Mesodermal cell (in vitro differentiated cells): ENCODE data around the gene NEO1.

Experiments
- H3K27ac ChIP-seq: 2 replicates; pipeline ENCODE4 v1.7.0; 2013; ENCODE audit warnings: mild to moderate bottlenecking, low read depth, low read length, moderate library complexity; ENCODE audit not compliant: severe bottlenecking
- H3K36me3 ChIP-seq: 2 replicates; pipeline ENCODE4 v1.7.1; 2013; ENCODE audit warnings: mild to moderate bottlenecking, low read length, moderate library complexity; ENCODE audit not compliant: control insufficient read depth, insufficient read depth
- H3K4me1 ChIP-seq: one replicate; pipeline ENCODE4 v1.7.1; 2013; ENCODE audit warnings: mild to moderate bottlenecking, low read length; ENCODE audit not compliant: insufficient read depth, control insufficient read depth, poor library complexity, severe bottlenecking
- H3K4me3 ChIP-seq: 2 replicates; pipeline ENCODE4 v1.7.0; 2013; ENCODE audit warnings: low read length, control low read depth, mild to moderate bottlenecking; ENCODE audit not compliant: insufficient read depth, poor library complexity, severe bottlenecking; ENCODE audit errors: extremely low read depth
- H3K9me3 ChIP-seq: 2 replicates; pipeline ENCODE4 v1.7.1; 2013; ENCODE audit warnings: mild to moderate bottlenecking, low read length, moderate library complexity; ENCODE audit not compliant: control insufficient read depth
- WGBS, 2 experiments: methylation state at CpG; one replicate each; pipeline ENCODE4 v1.1.5; 2013; ENCODE audit warnings: missing lambda C conversion rate in 2 of 2; ENCODE audit not compliant: insufficient coverage in 2 of 2; 5-methylcytosine and 5-hydroxymethylcytosine counted together

The NEO1 gene

GRCh38 chr15:73333001-73333400 is 280.7 kb downstream of the NEO1 start:
- H3K9me3 ChIP-seq: no peaks in the 10 kb centered on the region
- no peak overlapping the region for H3K4me3 ChIP-seq
- no CpG with 5 or more reads among the region's 2 CpGs for WGBS, 2 experiments
- H3K27ac ChIP-seq: no peak overlapping the region
- H3K36me3 ChIP-seq: no peaks in the 10 kb centered on the region
- H3K4me1 ChIP-seq: peaks cover 15% of the 10 kb centered on the region

DNA sequence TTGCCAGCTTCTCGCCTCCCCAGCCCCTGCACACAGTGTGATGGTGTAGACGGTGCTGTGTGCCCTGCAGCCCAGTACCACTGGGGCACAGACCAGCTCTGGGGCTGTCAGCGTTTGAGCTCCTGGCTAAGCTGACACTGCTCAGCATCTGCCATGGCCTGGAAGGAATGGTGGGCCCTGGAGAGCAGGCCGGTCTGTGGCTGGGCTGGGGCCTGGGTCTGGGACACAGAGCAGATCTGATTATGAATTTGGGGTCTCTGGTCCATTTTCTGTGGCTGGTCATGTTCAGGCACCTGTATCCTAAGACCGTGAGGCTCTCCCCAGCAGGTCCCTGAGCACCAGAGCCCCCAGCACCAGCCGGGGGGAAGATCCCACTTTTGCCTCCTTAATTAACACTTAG is 281.8 kb downstream of the NEO1 start:
- no peaks in the 10 kb centered on the region for H3K9me3 ChIP-seq
- H3K36me3 ChIP-seq: no peaks in the 10 kb centered on the region
- no peak overlapping the region for H3K27ac ChIP-seq
- H3K4me1 ChIP-seq: peaks cover 15% of the 10 kb centered on the region
- H3K4me3 ChIP-seq: no peak overlapping the region
- WGBS, 2 experiments: 88 to 94% methylated on average over 5 of the region's 6 CpGs

DNA sequence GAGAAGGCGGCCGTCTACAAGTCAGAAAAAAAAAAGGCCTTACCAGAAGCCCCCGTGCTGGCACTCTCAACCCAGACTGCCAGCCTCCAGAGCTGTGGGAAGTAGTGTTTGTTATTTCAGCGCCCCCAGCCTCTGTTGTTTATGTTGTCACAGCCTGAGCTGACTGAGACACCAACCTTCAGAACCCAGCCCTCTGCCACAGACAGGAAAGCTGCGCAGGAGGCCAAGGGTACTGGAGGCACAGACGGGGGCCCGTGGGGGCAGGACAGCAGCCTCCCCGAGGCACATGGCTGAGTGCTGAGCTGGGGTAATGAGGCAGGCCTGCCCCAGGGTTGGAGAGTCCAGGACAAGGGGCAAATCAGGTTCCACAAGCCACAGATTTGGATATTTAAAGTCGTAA is 282.8 kb downstream of the NEO1 start:
- Histone ChIP-seq H3K4me1 (peaks cover 15% of the 10 kb centered on the region), H3K9me3 (no peaks in the 10 kb centered on the region), H3K36me3 (no peaks in the 10 kb centered on the region), H3K27ac (no peak overlapping the region), H3K4me3 (no peak overlapping the region)
- 86 to 90% methylated on average over 5 to 7 of the region's 9 CpGs for whole genome bisulfite sequencing, 2 experiments

DNA sequence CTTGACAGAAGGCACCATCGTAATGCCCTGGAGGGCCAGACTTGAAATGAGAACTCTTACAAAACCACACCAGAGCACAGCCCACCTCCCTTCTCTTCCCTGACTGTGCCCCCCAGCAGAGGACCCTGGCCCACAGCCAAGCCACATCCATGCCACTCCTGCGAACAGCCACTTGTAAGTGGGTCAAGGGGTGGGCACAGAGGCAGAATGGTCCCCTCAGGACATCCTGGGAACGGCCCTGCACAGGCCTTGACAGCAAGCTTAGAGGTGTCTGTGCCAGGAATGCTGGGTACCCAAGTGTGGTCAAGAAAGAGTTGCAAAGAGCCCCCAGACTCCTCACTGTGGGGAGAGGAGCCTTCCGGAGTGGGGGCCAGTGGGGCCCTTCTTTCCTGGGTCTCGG is 283.2 kb downstream of the NEO1 start:
- peaks cover 15% of the 10 kb centered on the region for H3K4me1 ChIP-seq
- 75 to 91% methylated on average over 2 to 3 of the region's 5 CpGs for whole genome bisulfite sequencing, 2 experiments
- H3K4me3 ChIP-seq: no peak overlapping the region
- H3K27ac ChIP-seq: no peak overlapping the region
- H3K9me3 ChIP-seq: no peaks in the 10 kb centered on the region
- no peaks in the 10 kb centered on the region for H3K36me3 ChIP-seq

- H3K27ac ChIP-seq: no peak overlapping the region
- WGBS, 2 experiments: 93 to 95% methylated on average over 7 of the region's 7 CpGs
- H3K9me3 ChIP-seq: no peaks in the 10 kb centered on the region
- peaks cover 15% of the 10 kb centered on the region for H3K4me1 ChIP-seq
- no peak overlapping the region for H3K4me3 ChIP-seq
- no peaks in the 10 kb centered on the region for H3K36me3 ChIP-seq
These were observed 284.5 kb downstream of the NEO1 start for GRCh38 chr15:73336756-73337155.

- no peaks in the 10 kb centered on the region for H3K9me3 ChIP-seq
- no peaks in the 10 kb centered on the region for H3K36me3 ChIP-seq
- WGBS, 2 experiments: 94 to 95% methylated on average over 8 of the region's 8 CpGs
- H3K4me1 ChIP-seq: peaks cover 15% of the 10 kb centered on the region
- H3K27ac ChIP-seq: no peak overlapping the region
- H3K4me3 ChIP-seq: no peak overlapping the region
These were observed 284.9 kb downstream of the NEO1 start for GRCh38 chr15:73337187-73337586.

DNA sequence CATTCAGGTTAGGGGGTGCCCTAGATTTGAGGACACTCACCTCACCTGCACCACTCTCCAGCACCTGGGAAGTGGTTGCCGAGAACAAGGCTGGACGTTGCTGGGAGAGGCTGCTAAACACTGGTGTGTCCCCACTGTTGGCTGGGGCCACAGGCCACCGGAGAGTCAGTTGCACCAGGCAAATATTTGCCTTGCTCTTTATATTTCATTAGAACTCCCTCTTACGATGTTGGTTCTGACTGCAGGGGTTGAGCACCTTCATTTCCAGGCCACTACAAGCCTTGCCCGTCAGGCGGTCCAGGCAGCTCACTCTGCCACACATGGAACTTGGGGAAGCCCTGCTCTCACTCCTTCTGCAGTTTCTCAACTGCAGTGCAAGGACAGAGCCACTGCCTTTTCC is 285.8 kb downstream of the NEO1 start:
- Histone ChIP-seq H3K4me1 (peaks cover 15% of the 10 kb centered on the region), H3K4me3 (no peak overlapping the region), H3K9me3 (peaks cover 4% of the 10 kb centered on the region), H3K27ac (no peak overlapping the region), H3K36me3 (peaks cover 4% of the 10 kb centered on the region)
- 81 to 93% methylated on average over 5 to 6 of the region's 6 CpGs for WGBS, 2 experiments

DNA sequence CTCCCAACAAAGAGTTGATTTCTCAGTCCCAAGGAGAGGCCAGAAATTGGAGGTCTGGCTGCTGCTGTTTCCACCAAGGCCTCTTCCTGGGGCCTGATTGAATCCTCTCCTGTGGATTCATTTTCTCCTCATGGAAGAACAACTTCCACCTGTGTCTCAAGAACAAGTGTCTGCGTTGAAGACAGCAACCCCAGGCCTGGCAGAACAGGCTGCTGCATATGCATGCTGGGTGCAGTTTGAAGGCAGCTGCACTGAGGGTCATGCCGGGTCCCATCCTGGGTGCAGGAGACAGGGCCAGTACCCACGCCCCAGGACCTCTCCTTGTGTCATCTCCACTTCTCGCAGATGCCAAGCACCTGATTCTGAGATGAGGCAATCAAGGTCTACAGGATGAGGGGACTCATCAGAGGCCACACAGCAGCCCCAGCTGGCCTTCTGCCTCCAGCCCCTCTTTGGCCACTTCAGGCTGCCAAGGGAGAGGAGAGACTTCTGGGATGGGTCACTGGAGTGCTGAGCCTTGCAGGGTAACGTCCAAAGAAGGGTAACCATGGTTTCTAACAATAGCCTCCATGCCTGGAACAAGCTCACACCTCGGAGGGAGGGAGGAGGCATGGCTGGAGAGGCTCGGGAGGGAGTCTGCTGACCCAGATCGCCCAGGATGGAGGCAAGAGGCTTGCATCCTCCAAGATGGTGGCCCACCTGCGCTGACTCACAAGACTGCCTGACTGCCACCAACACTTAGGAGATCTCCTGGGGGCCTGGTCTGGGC is 286.5 kb downstream of the NEO1 start:
- Histone ChIP-seq H3K9me3 (peaks cover 7% of the 10 kb centered on the region), H3K4me1 (peaks cover 22% of the 10 kb centered on the region), H3K4me3 (no peak overlapping the region), H3K36me3 (peaks cover 9% of the 10 kb centered on the region), H3K27ac (no peak overlapping the region)
- 82 to 83% methylated on average over 8 to 9 of the region's 9 CpGs for WGBS, 2 experiments

DNA sequence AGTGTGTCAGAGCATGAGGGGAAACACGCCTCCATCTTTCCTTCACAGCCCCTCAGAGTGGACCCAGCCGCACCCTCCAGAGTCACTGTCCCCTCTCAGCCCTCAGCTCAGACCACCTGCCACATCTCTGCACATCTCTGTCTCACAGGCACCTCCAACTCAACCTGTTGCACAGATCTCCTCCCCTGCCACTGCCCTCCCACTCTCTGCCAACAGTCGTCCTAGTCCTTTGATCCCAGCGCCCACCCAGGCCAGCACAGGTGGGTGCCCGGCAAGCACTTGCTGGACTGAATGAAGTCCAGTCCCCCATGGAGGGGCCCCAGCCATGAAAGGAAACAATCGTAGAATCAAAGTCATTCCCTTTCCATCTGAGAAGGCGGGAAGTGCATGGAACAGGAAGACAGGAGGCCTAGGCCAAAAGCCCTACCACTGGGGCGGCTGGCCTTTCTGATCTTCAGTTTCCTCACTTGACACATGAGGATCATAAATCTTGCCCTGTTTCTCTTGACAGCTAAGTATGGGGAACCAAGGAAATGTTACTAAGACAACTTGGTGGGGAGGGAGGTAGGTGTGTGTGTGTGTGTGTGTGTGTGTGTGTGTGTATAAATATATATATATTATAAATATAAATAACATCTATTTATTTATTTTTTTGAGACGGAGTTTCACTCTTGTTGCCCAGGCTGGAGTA is 288.4 kb downstream of the NEO1 start:
- Histone ChIP-seq H3K4me3 (no peak overlapping the region), H3K9me3 (peaks cover 7% of the 10 kb centered on the region), H3K27ac (no peak overlapping the region), H3K36me3 (peaks cover 9% of the 10 kb centered on the region), H3K4me1 (peaks cover 23% of the 10 kb centered on the region)
- WGBS, 2 experiments: 85 to 91% methylated on average over 6 to 7 of the region's 9 CpGs

- H3K9me3 ChIP-seq: peaks cover 7% of the 10 kb centered on the region
- H3K4me3 ChIP-seq: no peak overlapping the region
- no peak overlapping the region for H3K27ac ChIP-seq
- peaks cover 20% of the 10 kb centered on the region for H3K4me1 ChIP-seq
- H3K36me3 ChIP-seq: peaks cover 9% of the 10 kb centered on the region
- 95 to 98% methylated on average over 10 to 11 of the region's 14 CpGs for WGBS, 2 experiments
These were observed 289.8 kb downstream of the NEO1 start for GRCh38 chr15:73341886-73342600.
